HG03045 (cell line): ENCODE results near the gene BRAP.
"Not testable (repeated sequence)": the region's sequence is repeated elsewhere in the genome, so short reads cannot be mapped to it uniquely, and the experiment has no call there.

Experiments used
- ATAC-seq: cut with Tn5 transposase; IDR thresholded peaks from one replicate; pipeline ENCODE4 v1.9.1; 2021; ENCODE audit warnings: mild to moderate bottlenecking, moderate library complexity; ENCODE audit not compliant: unreplicated experiment

BRAP gene, protein sequence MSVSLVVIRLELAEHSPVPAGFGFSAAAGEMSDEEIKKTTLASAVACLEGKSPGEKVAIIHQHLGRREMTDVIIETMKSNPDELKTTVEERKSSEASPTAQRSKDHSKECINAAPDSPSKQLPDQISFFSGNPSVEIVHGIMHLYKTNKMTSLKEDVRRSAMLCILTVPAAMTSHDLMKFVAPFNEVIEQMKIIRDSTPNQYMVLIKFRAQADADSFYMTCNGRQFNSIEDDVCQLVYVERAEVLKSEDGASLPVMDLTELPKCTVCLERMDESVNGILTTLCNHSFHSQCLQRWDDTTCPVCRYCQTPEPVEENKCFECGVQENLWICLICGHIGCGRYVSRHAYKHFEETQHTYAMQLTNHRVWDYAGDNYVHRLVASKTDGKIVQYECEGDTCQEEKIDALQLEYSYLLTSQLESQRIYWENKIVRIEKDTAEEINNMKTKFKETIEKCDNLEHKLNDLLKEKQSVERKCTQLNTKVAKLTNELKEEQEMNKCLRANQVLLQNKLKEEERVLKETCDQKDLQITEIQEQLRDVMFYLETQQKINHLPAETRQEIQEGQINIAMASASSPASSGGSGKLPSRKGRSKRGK

DNA sequence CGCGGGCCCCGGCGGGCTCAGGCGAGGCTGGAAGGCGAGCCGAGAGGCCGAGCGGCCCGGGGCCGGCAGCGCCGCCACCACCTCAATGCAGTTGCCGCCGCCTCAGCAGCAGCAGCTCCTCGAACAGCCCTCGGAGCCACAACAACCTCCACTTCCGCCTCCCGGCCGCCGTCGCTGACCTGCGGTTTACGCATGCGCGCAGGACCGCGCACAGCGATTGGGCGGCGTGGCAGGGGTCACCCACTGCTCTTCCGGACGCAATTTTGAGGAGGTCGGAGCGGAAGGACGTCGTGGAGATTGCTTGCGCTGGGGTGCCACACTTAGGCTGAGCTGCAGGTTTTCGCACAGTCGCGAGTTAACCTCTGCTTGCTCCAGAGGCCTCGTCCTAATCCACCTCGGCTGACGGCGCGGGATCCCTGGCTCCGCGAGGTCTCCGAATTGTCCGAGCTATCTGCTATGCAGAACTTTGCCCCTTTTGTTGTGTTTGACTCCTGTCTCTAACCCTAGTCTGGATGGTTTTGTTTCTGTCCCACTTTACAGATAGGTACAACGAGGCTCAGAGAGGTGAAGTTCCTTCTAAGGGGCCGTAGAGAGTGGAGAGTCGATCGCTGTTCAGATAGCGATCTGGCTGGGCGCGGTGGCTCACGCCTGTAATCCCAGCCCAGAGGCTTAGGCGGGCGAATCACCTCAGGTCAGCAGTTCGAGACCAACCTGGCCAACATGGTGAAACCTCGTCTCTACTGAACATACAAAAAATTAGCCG, at the start of gene BRAP, which contains the start of gene ACAD10:
TSS of gene BRAP (minus strand) at position 146 of the 763 bp plus-strand sequence. CDS start 164 bp downstream, outside the sequence.
TSS of gene ACAD10 (plus strand) at position 243 of the 763 bp plus-strand sequence. CDS start 6,657 bp downstream, outside the sequence.
- peak; percentile 94 for ATAC-seq

DNA sequence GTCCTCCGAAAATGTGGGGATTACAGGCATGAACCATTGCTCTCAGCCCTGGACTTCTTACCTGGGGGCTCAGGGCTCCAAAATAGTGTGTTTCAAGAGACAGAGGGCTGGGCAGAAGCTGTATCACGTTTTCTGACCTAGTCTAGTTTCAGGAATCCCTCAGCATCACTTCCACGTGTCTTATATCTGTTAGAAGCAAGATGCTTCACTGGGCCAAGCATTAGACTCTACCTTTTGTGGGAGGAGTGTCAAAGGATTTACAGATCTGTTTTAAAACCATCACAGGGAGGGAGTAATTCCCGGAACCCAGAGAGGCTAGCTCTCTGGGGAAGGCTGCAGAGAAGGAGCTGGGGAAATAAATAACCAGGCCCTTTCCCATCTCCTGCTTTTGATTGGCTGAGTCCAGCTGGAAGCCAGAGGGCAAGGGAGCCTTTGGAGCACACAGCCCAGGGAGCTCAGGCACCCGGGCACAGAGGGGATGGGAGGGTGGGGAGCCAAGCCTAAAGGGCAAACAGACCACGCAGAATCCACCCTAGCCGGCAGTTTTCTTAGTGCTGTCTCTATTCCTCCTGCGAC, 47.7 kb upstream of the BRAP start:
- no peak for ATAC-seq

DNA sequence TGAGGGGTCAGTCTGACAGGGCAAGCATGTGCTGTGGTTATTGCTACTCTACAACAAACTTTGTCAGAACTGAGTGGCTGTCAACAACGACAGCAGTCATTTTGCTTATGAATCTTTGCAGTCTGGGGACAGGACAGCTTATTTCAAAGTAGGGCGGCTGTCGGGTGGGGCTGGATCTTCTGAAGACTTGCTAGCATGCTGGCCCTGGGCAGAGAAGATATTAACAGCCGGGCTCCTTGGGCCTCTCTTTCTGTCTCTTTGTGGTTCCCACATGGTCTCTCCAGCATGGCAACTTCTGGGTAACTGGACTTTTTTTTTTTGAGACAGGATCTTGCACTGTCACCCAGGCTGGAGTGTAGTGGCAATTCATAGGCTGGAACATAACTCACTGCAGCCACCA, 47.0 kb upstream of the BRAP start:
- ATAC-seq = no peak

DNA sequence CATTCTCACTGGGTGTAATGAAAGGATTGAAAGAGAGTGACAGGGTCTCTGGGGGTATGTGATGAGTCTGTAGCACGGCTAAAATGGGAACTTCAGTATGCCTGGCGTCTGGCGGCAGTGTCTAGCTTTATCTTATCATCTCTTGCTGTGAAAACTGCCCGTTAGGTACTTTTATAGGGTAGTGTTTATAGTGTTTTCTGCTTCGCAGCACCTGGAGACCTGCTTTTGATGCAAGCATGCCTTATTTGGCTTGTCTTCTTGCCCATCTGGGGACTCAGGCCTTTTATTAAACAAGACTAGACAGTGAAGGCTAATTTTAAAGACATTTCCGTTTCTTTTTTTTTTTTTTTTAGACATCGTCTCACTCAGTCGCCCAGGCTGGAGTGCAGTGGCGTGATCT, 44.7 kb upstream of the BRAP start:
- ATAC-seq = no peak

DNA sequence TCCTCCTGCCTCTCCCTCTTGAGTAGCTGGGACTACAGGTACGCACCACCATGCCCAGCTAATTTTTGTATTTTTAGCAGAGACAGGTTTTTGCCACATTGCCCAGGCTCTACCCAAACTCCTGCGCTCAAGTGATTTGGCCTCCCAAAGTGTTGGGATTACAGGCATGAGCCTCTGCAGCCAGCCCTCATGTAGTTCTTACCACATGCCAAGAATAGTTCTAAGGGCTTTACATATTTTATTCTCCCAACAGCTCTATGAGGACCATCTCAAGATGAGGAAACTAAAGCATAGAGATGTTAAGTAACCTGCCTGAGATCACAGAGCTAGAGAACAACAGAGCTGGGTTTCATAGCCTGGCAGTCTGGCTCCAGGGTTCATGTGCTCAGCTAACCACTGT, 43.0 kb upstream of the BRAP start:
- ATAC-seq = no peak

DNA sequence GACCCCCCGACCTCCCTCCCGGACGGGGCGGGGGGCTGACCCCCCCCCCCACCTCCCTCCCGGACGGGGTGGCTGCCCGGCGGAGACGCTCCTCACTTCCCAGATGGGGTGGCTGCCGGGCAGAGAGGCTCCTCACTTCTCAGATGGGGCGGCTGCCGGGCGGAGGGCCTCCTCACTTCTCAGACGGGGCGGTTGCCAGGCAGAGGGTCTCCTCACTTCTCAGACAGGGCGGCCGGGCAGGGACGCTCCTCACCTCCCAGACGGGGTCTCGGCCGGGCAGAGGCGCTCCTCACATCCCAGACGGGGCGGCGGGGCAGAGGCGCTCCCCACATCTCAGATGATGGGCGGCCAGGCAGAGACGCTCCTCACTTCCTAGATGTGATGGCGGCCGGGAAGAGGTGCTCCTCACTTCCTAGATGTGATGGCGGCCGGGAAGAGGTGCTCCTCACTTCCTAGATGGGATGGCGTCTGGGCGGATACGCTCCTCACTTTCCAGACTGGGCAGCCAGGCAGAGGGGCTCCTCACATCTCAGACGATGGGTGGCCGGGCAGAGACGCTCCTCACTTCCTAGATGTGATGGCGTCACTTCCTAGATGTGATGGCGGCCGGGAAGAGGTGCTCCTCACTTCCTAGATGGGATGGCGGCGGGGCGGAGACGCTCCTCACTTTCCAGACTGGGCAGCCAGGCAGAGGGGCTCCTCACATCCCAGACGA, 38.0 kb upstream of the BRAP start:
- not testable (repeated sequence) for ATAC-seq

DNA sequence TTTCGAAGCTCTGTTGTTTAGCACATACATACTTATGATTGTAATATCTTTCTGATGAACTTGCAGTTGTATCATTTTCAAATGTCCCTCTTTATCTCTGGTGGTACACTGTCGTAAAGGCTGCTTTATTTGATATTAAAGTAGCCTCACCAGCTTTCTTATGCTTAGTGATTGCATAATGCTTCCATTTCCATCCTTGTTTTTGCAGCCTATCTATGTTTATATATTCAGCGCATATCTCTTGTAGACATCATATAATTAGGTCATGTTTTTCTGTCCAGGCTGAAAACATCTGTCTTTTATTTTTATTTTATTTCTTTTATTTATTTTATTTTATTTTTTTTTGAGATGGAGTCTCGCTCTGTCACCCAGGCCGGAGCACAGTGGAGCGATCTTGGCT, 34.7 kb upstream of the BRAP start:
- ATAC-seq = no peak

DNA sequence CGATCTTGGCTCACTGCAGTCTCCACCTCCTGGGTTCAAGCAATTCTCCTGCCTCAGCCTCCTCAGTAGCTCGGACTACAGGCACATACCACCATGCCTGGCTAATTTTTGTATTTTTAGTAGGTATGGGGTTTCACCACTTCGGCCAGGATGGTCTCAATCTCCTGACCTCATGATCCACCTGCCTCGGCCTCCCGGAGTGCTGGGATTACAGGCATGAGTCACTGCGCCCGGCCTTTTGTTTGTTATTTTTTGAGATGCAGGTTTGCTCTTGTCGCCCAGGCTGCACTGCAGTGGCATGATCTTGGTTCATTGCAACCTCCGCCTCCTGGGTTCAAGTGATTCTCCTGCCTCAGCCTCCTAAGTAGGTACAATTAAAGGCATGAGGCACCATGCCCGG, 33.6 kb upstream of the BRAP start:
- not testable (repeated sequence) for ATAC-seq

DNA sequence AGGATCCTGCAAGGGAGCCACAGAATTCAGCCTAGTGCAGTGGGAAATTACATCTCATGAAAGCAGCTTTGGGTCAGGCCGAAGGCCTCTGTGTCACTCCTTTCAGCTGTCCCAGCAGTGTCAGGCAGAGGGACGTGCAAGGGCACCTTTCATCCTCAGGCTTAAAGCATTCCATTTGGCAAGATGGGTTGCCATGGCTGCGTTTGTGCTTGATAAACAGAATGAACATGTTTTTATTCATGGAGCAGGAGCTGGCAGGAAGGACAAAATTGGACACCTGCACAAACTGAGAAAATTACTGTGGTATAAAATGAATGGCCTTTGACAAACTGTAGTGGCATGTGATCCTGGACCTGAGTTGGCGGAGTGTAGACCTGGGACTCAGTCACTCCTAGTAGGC, 29.5 kb upstream of the BRAP start:
- no peak for ATAC-seq

DNA sequence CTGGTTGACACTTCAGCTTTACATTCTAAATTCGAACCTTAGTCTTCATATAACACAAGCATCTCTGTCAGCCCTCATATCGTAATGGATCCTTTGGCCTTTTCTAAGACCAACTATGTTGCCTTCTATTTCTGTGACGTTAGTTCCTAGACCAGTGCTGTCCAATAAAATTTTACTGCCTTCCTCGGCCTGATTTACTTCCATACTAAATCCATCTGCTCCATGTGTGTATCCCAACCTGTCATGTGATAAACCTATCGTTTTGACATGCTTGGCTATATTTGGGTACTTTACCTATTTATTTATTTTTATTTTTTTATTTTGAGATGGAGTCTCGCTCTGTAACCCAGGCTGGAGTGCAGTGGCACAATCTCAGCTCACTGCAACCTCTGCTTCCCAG, 20.4 kb upstream of the BRAP start:
- no peak for ATAC-seq

DNA sequence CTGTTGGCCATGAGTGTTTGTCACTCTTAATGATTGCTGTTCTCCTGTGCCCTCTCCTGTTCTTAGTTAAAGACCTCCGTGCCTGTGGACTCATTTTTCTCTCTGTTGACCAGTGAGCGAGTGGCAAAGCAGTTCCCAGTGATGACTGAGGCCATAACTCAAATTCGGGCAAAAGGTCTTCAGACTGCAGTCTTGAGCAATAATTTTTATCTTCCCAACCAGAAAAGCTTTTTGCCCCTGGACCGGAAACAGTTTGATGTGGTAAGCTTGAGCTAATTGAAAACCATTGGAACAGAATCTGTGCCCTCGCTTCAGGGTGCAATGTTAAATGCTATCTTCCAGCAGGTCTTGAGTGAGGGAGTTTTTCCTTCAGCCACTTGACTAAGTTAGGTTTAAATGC, 19.9 kb upstream of the BRAP start:
- no peak for ATAC-seq

DNA sequence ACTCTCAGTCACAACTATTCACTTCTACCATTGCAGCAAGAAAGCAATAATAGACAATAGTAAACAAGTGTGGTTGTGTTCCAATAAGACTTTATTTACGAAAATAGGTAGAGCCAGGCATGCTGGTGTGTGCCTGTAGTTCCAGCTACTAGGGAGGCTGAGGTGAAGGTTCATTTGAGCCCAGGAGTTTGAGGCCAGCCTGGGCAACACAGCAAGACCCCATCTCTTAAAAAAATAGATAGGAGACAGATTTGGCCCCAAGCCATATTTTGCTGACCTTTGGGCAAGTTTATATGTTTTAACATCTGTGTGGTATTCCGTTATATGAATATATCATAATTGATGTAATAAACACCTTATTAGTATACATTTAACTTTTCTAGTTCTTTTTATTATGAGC, 14.2 kb upstream of the BRAP start:
- no peak for ATAC-seq

DNA sequence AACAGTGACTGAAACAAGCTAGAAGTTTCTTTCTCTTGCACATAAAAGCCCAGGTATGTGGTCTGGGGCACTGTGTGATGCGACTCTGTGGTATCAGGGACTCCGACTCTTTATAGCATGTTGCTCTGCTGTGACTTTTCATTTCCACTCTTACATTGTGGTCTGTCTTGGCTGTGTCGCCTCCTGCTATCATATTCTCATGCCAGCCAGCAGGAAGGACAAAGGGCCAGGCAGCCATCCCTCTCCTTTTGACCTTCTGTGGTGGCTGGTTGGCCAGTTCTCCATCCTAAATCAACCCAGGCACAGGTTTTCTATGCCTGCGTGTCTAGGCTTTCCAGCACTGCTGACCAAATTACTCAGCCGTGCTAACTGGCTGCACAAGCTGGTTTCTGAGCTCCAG, 8.1 kb upstream of the BRAP start:
- no peak for ATAC-seq

DNA sequence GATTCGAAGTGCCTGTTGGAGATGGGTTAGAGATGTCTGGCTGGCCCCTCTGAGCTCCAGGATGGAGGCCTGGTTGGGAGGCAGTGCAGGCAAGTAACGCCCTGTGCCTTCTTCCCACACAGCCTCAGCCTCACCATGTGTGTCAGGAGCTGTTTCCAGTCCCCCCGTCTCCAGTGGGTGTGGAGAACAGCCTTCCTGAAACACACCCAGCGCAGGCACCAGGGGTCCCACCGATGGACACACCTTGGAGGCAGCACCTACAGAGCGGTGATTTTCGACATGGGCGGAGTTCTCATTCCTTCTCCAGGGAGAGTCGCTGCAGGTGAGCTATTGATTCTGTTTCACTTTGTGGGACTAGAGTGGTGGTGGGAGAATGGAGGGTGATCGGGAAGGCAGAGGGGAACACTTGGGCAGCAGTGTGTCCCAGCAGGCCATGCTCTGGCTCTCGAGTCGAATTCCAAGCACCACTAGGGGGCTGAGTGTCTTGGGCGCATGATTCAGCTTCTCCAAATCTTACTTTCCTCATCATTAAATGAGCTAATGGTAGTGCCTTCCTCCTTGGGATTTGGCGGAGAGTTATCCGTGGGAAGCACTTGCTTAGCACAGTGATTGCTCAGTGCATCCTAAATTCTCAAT, 6.9 kb upstream of the BRAP start:
- no peak for ATAC-seq

DNA sequence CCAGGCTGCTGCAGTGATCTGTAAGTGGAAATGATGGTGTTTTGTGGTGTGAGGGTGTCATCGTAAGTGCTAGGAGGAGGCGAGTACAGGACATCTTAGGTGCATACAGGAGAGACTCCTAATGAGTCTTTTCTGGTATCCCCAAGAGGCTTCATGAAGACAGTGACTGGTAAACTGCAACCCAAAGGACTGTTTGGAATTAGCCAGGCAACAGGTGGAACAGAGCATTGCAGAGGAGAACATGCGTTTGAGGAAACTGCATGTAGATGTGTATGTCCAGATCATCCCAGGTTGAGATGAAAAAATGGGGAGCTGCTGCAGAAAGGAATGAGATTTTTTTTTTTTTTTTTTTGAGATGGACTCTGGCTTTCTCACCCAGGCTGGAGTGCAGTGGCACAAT, 5.5 kb upstream of the BRAP start:
- no peak for ATAC-seq

DNA sequence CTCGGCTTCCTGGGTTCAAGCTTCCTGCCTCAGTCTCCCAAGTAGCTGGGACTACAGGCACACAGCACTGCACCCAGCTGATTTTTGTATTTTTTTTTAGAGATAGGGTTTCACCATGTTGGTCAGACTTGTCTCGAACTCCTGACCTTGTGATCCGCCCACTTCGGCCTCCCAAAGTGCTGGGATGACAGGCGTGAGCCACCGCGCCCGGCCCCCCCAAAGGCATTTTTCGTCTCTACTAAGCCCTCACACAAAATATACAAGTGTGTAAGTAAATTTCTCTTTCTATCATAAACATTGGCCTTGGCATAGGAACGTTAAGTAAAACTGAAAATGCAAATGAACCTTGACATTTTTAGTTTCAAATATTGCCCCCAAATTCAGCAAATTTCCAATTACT, 2.2 kb upstream of the BRAP start:
- no peak for ATAC-seq

DNA sequence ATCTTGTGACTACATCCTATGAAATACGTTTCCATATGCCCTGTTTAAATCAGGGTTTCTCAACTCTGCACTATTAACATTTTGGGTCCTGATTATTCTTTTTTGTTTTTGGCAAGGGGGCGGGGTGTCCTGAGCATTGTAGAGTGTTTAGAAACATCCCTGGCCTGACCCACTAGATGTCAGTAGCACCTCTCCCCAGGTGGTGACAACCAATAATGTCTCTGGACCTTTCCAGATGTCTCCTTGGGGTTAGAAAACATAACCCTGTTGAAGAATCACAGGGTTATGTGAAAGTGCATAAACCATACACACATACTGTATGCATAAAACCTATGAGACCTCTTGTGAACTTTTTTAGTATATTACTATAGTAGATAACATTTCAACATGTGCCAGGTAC, 1.5 kb upstream of the BRAP start:
- no peak for ATAC-seq

DNA sequence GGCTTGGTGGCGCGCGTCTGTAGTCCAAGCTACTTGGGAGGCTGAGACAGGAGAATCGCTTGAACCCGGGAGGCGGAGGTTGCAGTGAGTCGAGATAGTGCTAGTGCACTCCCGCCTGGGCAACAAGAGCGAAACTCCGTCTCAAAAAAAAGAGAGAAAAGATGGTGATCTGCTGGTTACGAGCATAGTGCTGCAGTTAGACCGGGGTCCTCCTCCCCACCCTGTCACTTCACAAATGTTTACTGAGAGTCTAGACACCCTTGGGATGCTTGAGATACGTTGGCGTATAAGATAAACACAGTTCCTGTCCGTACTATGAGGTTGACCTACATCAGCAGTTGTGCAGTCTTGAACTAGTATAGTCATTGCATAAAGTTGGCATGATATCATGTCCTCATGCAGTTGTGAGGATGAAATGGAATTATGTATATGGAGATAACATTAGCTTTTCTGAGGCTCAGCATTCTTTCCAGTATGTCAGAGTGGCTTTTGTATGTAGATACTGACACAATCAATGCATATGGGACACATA, 884 bp upstream of the BRAP start:
- no peak for ATAC-seq

DNA sequence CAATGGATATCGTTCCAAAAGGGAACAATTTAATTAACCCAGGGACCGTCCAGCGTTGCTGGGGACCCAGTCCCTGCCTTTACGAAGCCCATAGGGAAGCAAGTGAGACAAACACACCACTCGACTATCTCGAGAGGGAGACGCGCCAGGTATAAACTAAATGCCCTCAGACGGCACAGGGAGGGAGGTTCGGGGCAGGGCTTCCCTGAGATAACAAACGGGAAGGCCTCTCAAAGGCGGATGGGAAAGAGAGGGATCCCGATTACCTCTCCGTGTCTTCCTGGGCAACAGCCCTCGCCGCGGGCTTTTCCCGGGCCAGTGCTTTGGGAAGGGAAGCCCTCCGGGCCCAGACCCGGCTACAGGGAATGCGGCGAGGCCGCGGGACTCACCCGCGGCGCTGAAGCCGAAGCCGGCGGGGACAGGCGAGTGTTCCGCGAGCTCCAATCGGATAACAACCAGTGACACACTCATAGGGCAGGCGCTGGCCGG, 390 bp downstream of the BRAP start:
- peak; percentile 2 for ATAC-seq
